BLaER1 (cell line): ENCODE measurements around the gene FRMD4A.

Experiments used
- H3K27ac ChIP-seq: shearing (Covaris generic); formaldehyde crosslinking; 2 replicates; pipeline ENCODE4 v1.8.1; 2022
- H3K27me3 ChIP-seq: shearing (Covaris generic); formaldehyde crosslinking; 2 replicates; pipeline ENCODE4 v1.8.1; 2022
- H3K36me3 ChIP-seq: shearing (Covaris generic); formaldehyde crosslinking; 2 replicates; pipeline ENCODE4 v1.8.1; 2022
- H3K4me1 ChIP-seq: shearing (Covaris generic); formaldehyde crosslinking; 2 replicates; pipeline ENCODE4 v1.8.1; 2022
- H3K4me2 ChIP-seq: shearing (Covaris generic); formaldehyde crosslinking; 2 replicates; pipeline ENCODE4 v1.8.1; 2022
- H3K4me3 ChIP-seq: shearing (Covaris generic); formaldehyde crosslinking; 2 replicates; pipeline ENCODE4 v1.8.1; 2022
- H3K9ac ChIP-seq: shearing (Covaris generic); formaldehyde crosslinking; 2 replicates; pipeline ENCODE4 v1.8.1; 2022
- H3K9me3 ChIP-seq: shearing (Covaris generic); formaldehyde crosslinking; 2 replicates; pipeline ENCODE4 v1.8.1; 2022
- H4K20me1 ChIP-seq: shearing (Covaris generic); formaldehyde crosslinking; 2 replicates; pipeline ENCODE4 v1.8.1; 2022
- Cebpa-rat ChIP-seq: shearing (Covaris generic); IDR thresholded peaks from 2 replicates; pipeline ENCODE4 v1.8.1; 2022

FRMD4A gene

DNA sequence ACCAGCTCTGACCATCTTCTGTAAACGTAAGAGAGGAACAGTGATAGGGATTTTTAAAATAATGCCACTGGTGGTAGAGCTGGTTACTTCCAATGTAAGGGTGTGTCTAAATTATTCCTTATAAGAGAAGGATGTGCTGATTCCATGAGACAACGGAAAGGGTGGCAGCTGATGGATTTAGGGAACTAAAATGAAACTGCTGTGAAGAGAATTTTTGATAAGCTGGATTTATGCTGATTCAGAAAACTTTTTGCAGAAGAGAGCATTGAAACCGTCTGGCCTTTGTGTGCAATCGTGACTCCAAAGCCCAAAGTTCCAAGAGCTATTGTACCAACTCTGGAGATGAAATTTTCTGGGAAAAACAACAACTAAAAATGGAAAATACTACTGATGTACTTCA, 443.0 kb downstream of the FRMD4A start:
- Histone ChIP-seq H3K4me1 (no peaks in the 10 kb centered on the region), H3K36me3 (no peaks in the 10 kb centered on the region), H3K27ac (no peak overlapping the region), H3K9me3 (peaks cover 9% of the 10 kb centered on the region; the same call in 1 of the 2 replicates), H3K4me3 (no peak overlapping the region), H3K9ac (no peak overlapping the region), H3K4me2 (no peak overlapping the region), H3K27me3 (peaks cover 31% of the 10 kb centered on the region), H4K20me1 (no peaks in the 10 kb centered on the region)
- no peak for TF ChIP-seq Cebpa-rat

DNA sequence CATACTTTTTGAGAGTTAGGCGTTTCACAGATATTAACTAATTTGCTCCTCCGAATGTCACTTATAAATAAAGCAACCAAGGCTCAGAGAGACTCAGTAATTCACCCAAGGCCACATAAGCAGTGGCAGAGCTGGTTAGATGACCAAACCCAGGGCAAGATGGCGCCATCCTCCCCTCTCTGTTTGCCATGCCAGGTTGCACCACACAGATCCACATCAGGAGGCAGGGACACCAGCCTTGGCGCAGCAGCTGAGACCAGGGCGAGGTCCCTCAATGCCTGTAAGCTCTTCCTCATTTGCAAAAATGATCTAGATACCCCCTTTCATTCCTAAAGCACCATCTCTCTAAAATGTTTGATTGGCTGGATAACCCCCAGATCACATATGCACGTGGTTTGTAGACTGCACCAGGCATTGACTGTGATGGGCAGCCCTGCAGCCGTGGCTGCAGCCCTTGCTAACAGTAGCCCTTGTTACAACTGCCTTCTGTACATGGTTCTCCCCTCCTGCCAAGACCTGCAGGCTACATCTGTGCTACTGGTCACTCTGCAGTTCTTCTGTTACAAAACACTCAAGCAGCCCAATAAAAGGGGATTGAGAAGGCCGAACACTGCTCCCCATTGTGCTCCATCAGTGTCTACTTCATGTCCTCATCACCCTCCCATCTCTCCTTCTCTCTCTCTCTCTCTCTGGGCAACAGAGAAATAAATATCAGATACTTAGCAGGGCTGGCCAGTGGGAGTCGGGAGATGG, 445.3 kb downstream of the FRMD4A start:
- H3K4me2 ChIP-seq = no peak overlapping the region
- no peak overlapping the region for H3K4me3 ChIP-seq
- no peaks in the 10 kb centered on the region for H3K9me3 ChIP-seq
- H3K9ac ChIP-seq = no peak overlapping the region
- no peak for TF ChIP-seq Cebpa-rat
- H3K27me3 ChIP-seq = peaks cover 8% of the 10 kb centered on the region
- no peaks in the 10 kb centered on the region for H3K36me3 ChIP-seq
- no peaks in the 10 kb centered on the region for H4K20me1 ChIP-seq
- H3K27ac ChIP-seq = no peak overlapping the region
- H3K4me1 ChIP-seq = peaks cover 8% of the 10 kb centered on the region

DNA sequence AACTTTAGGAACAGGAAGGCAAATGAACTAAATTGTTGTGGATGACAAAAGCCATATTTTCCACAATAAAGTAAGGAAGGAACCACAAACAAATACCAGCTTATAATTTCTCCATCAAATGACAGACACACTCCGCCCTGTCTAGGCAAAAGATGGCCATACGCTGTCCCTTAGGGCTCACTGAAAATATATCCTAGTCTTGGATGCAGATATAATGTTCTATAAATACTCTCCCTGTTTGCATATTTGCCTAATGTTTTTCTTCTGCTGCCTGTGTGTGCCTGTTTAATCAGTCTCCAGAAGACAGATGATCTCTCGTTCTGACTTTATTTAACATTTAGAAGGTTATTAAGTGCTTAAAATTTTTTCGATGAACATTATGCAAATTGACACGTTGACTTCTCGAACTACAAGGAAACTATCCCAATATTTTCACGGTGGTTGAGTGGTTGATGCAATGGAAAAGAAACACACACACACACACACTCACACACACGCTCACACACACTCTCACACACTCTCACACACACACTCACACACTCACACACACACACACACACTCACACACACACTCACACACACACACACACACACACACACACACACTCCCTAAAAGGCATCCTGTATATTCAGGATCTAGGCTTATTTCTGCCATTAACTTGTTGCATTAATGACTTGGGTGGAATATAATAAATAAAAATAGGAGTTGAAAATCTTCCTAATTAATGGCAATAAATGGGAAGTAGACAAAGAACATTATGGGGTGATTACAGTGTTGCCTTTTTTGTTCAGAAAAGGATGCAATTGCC, 446.9 kb downstream of the FRMD4A start:
- H3K27me3 ChIP-seq = no peaks in the 10 kb centered on the region
- no peaks in the 10 kb centered on the region for H3K9me3 ChIP-seq
- no peak overlapping the region for H3K27ac ChIP-seq
- H4K20me1 ChIP-seq = no peaks in the 10 kb centered on the region
- H3K4me1 ChIP-seq = peaks cover 8% of the 10 kb centered on the region
- no peak for TF ChIP-seq Cebpa-rat
- H3K36me3 ChIP-seq = no peaks in the 10 kb centered on the region
- no peak overlapping the region for H3K4me2 ChIP-seq
- no peak overlapping the region for H3K9ac ChIP-seq
- no peak overlapping the region for H3K4me3 ChIP-seq

DNA sequence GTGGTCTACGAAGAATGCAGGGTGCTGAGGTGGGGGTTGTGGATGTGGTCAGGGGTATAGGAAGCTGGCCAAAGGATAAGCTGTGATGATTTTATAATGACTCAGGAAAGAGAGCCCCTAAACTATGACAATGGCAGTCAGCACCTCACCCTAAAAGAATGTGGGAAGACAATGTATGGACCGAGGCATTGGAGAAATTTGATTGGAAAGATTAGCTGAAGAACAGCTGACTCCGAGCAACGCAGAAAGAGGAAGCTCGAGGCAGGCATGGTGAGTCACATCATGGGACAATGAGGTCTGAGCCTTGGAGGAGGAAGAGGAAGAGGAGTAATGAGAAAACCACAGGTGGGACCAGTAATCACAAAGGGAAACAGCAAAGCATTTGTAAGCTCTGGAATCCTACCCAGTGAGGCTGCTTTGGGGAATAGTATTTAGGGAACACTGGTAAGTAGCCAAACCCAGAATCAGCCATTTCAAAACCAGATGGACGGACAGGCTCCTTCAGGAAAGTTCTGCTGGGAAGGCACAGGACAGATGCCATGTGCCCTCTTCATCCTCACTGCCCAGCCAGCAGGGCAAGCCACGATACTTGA, 448.5 kb downstream of the FRMD4A start:
- H3K27ac ChIP-seq = no peak overlapping the region

DNA sequence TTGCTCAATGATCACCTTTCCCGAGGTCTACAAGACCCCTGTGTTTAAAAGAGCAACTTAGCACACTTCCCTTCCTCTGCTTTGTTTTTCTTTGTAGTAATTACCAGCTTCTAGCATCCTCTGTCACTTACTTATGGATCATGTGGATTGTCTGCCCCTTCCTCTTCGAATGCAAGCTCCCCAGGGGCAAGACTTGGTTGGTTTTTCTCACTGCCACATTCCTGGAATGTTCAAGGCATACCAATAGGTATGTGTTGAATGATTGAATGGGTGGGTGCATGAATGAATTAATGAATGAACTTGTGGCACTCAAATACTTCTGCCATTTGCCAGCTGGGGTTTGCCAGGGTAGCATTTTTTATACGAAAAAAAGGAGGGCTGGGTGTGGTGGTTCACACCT, 450.0 kb downstream of the FRMD4A start:
- H3K4me2 ChIP-seq = no peak overlapping the region
- H4K20me1 ChIP-seq = no peaks in the 10 kb centered on the region
- no peak overlapping the region for H3K4me3 ChIP-seq
- no peak for TF ChIP-seq Cebpa-rat
- H3K27ac ChIP-seq = no peak overlapping the region
- H3K4me1 ChIP-seq = peaks cover 8% of the 10 kb centered on the region
- H3K27me3 ChIP-seq = no peaks in the 10 kb centered on the region
- H3K9ac ChIP-seq = no peak overlapping the region
- H3K36me3 ChIP-seq = no peaks in the 10 kb centered on the region
- H3K9me3 ChIP-seq = no peaks in the 10 kb centered on the region

More for the DNA sequence above, 448.5 kb downstream of the FRMD4A start:
- H3K4me1 ChIP-seq = peaks cover 8% of the 10 kb centered on the region
- no peaks in the 10 kb centered on the region for H3K36me3 ChIP-seq
- H3K4me2 ChIP-seq = peak overlapping the region; percentile 28; the same call in 1 of the 2 replicates
- H3K9ac ChIP-seq = no peak overlapping the region
- no peaks in the 10 kb centered on the region for H3K27me3 ChIP-seq
- no peaks in the 10 kb centered on the region for H4K20me1 ChIP-seq
- no peaks in the 10 kb centered on the region for H3K9me3 ChIP-seq
- H3K4me3 ChIP-seq = no peak overlapping the region
- no peak for TF ChIP-seq Cebpa-rat

DNA sequence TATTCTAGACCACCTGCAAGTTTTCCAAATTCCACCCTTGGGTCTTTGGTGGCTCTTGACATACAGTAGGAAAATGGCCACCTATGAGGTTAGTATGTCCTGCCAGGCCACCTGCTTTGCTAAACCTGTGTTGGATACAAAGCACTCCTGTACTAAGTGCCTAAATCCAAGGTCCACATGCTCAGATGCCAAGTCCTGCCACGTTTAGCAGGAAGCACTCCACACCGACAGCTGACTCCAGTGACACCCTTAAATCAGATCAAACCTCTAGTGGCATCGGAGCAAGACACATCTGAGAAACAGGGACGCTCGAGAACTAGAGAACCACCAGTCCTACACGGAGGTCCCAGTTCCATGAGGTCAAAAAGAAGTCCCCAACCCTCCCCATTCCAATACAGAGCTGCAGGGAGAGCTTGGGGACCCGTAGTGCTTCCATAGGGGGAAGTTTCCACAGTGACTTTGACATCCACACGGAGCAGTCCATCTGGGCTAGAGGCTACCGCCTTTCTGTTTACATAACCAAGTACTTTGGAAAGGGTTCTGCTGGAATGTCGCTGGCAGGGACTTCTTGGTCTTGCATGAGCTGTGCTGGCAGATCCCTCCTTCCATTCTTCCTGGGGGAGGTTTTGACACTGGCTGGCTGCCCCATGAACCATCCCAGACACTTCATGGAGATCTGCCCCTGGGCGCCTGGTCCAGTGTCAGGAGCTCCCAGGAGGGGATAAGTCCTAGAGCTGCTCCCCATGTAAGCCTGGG, 453.4 kb downstream of the FRMD4A start:
- Histone ChIP-seq H3K9ac (no peak overlapping the region), H3K4me2 (no peak overlapping the region), H3K4me1 (peaks cover 4% of the 10 kb centered on the region), H3K27me3 (no peaks in the 10 kb centered on the region), H3K27ac (no peak overlapping the region), H3K36me3 (no peaks in the 10 kb centered on the region), H3K4me3 (no peak overlapping the region), H4K20me1 (no peaks in the 10 kb centered on the region), H3K9me3 (no peaks in the 10 kb centered on the region)
- no peak for TF ChIP-seq Cebpa-rat

DNA sequence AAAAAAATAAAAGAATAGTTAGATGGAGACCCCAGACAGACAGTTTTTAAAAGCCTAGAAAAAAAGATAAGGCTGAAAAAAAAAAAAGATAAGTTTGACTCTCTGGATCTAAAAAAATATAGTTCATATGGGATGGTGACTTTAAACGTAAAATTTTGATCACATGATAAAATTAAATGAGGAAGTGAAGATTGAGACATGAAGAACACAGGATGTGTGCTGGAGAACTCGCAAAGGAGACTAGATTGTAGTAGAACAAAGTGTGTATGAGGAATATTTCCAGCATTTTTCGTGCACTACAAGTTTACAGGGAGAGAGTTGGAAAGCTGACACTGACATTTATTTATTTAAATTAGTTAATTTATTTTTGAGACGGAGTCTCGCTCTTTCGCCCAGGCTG, 457.5 kb downstream of the FRMD4A start:
- no peak for TF ChIP-seq Cebpa-rat
- Histone ChIP-seq H3K4me1 (peaks cover 7% of the 10 kb centered on the region; the same call in 1 of the 2 replicates), H3K4me2 (no peak overlapping the region), H3K9ac (no peak overlapping the region), H3K36me3 (no peaks in the 10 kb centered on the region), H4K20me1 (no peaks in the 10 kb centered on the region), H3K4me3 (no peak overlapping the region), H3K27me3 (no peaks in the 10 kb centered on the region), H3K9me3 (no peaks in the 10 kb centered on the region), H3K27ac (no peak overlapping the region)

DNA sequence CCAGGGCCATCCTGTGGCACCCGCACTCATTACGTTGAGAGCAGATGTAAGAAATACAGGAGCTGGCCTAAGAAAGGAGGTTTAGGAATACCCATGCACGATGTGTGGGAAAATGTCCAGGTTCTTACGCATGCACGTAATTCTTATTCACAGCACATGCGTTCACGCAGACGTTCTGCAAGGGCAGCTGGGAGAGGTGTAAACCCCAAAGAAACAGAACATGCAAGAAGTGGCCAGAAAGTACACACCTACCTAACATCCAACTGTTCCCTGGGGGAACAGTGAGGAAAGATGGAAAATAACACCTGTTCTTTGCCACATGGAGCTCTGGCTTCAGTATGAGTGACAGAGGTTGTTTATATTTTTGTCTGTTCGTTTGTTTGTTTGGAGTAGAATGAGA, 458.3 kb downstream of the FRMD4A start:
- H3K27ac ChIP-seq = no peak overlapping the region
- no peaks in the 10 kb centered on the region for H3K9me3 ChIP-seq
- H3K9ac ChIP-seq = no peak overlapping the region
- no peaks in the 10 kb centered on the region for H3K36me3 ChIP-seq
- no peak overlapping the region for H3K4me3 ChIP-seq
- H3K4me2 ChIP-seq = no peak overlapping the region
- no peaks in the 10 kb centered on the region for H4K20me1 ChIP-seq
- H3K4me1 ChIP-seq = peaks cover 7% of the 10 kb centered on the region; the same call in 1 of the 2 replicates
- TF ChIP-seq Cebpa-rat = no peak
- no peaks in the 10 kb centered on the region for H3K27me3 ChIP-seq

DNA sequence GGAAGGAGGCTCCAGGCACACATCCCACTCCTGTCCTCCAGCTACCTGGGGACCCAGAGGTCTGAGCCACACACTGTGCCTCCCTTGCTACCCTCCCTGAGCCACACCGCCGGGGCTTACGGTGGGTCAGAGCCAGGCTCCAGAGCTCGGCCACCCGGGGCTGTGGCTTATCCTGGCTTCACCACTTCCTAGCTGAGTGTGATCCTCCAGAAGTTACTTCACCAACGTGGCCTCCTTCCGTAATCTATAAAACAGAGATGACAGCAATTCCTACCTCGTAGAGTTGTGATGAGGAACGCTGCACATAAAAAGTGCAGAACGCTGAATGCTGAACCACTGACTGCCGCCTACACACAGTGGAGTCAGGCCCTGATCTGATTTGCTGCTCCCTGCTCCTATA, 458.9 kb downstream of the FRMD4A start:
- H3K27ac ChIP-seq = no peak overlapping the region
- H3K9ac ChIP-seq = no peak overlapping the region
- H3K4me1 ChIP-seq = peaks cover 7% of the 10 kb centered on the region; the same call in 1 of the 2 replicates
- no peaks in the 10 kb centered on the region for H4K20me1 ChIP-seq
- no peaks in the 10 kb centered on the region for H3K27me3 ChIP-seq
- TF ChIP-seq Cebpa-rat = no peak
- H3K36me3 ChIP-seq = no peaks in the 10 kb centered on the region
- H3K4me2 ChIP-seq = no peak overlapping the region
- no peak overlapping the region for H3K4me3 ChIP-seq
- H3K9me3 ChIP-seq = no peaks in the 10 kb centered on the region
